K562 (cell line): ENCODE measurements around the gene PPM1L. TPM values are rescaled to one million over a fixed set of nuclear protein-coding genes. Genes with fewer than 3 reads are reported as not detected.

Experiments used
- ATAC-seq: fragments of 200-7000 bp; cut with Tn5 transposase; 3 replicates; pipeline ENCODE4 v1.9.1; 2020; ENCODE audit warnings: moderate library complexity
- BruUV-seq: library from RNA; stranded (reverse); fragments of 400-500 nt; replicated peaks from 2 replicates; lab custom pipeline; 2021; lab: Mats Ljungman, UMichigan
- CTCF ChIA-PET: fragments of 300-600 bp; formaldehyde crosslinking; extraction: SDS; loops from one replicate; lab custom pipeline; 2021; ENCODE audit warnings: low intra/inter-chr PET ratio; lab: Yijun Ruan, JAX
- POLR2A ChIA-PET: fragments of 300-600, 350-650 bp; sonication (Branson Sonifier 250); formaldehyde crosslinking; extraction: SDS; loops from one replicate; lab custom pipeline; 2021; ENCODE audit warnings: antibody characterized with exemption, inconsistent platforms; lab: Yijun Ruan, JAX
- DNase-seq, 4 experiments: peaks; one replicate each; pipeline versions ENCODE4 v3.0.0 to v3.0.0-alpha.2; 2011 to 2018; ENCODE audit warnings: low spot score in 3 of 4, mixed read lengths in 3 of 4; ENCODE audit errors: extremely low read depth in 1 of 4
- FAIRE-seq: peaks from 2 replicates; lab custom pipeline; 2011; peaks lifted over from hg19 to GRCh38; lab: Jason Lieb, UNC
- H2AFZ ChIP-seq: 2 replicates; pipeline ENCODE4 v1.6.0; 2011; ENCODE audit warnings: low read depth, low read length, control low read depth, inconsistent platforms
- H3K27ac ChIP-seq: fragments of 200-600 bp; 3 replicates; pipeline ENCODE4 v1.8.0; 2011; ENCODE audit warnings: low read depth, mild to moderate bottlenecking, control low read depth, inconsistent platforms, low read length, moderate library complexity, mixed read lengths; ENCODE audit errors: extremely low read depth
- H3K27me3 ChIP-seq, 2 experiments: fragments of 300-600 bp in 1 of 2; 2 replicates in 1 of 2; 3 replicates in 1 of 2; pipeline versions ENCODE4 v1.6.0 to v1.8.0; 2011; ENCODE audit warnings: inconsistent platforms in 2 of 2, low read length in 2 of 2, mild to moderate bottlenecking in 1 of 2, mixed read lengths in 1 of 2, moderate library complexity in 1 of 2; ENCODE audit not compliant: control insufficient read depth in 2 of 2, insufficient read depth in 2 of 2
- H3K36me3 ChIP-seq: fragments of 300-600 bp; 3 replicates; pipeline ENCODE4 v1.8.0; 2011; ENCODE audit warnings: mild to moderate bottlenecking, low read length, inconsistent platforms; ENCODE audit not compliant: control insufficient read depth, insufficient read depth
- H3K4me1 ChIP-seq, 2 experiments: fragments of 200-600 bp in 1 of 2; replicated peaks in 1 of 2; 2 replicates in 1 of 2; 3 replicates in 1 of 2; pipeline versions ENCODE4 v1.5.1 to v1.8.0; 2011; ENCODE audit warnings: inconsistent platforms in 2 of 2, low read length in 2 of 2, mild to moderate bottlenecking in 1 of 2, mixed read lengths in 1 of 2, moderate library complexity in 1 of 2; ENCODE audit not compliant: control insufficient read depth in 2 of 2, insufficient read depth in 2 of 2
- H3K4me2 ChIP-seq: 2 replicates; pipeline ENCODE4 v1.6.1; 2011; ENCODE audit warnings: low read length, control low read depth, inconsistent platforms, mixed read lengths; ENCODE audit not compliant: insufficient read depth
- H3K4me3 ChIP-seq: fragments of 200-600 bp; sonication (generic), shearing (Covaris generic); 2 replicates; pipeline ENCODE4 v1.5.1; 2016; ENCODE audit warnings: control low read depth, inconsistent platforms
- H3K79me2 ChIP-seq: fragments of 200-600 bp; 3 replicates; pipeline ENCODE4 v1.8.0; 2011; ENCODE audit warnings: low read length, inconsistent platforms; ENCODE audit not compliant: control insufficient read depth, insufficient read depth
- H3K9ac ChIP-seq, 2 experiments: 2 replicates each; pipeline versions ENCODE4 v1.6.0 to v1.6.1; 2011; ENCODE audit warnings: low read depth in 2 of 2, low read length in 2 of 2, control low read depth in 1 of 2, inconsistent platforms in 1 of 2, mild to moderate bottlenecking in 1 of 2, mixed read lengths in 1 of 2; ENCODE audit not compliant: insufficient read depth in 1 of 2
- H3K9me1 ChIP-seq: one replicate; pipeline ENCODE4 v1.6.0; 2011; ENCODE audit warnings: inconsistent platforms, mild to moderate bottlenecking, low read length, moderate library complexity; ENCODE audit not compliant: control insufficient read depth, insufficient read depth
- H3K9me3 ChIP-seq: replicated peaks from 2 replicates; pipeline ENCODE4 v1.5.1; 2011; ENCODE audit warnings: low read depth, low read length, inconsistent platforms; ENCODE audit not compliant: control insufficient read depth, insufficient read depth
- H4K20me1 ChIP-seq: replicated peaks from 2 replicates; pipeline ENCODE4 v1.6.1; 2011; ENCODE audit warnings: low read length, inconsistent platforms, mixed read lengths; ENCODE audit not compliant: control insufficient read depth, insufficient read depth
- ASH1L ChIP-seq: fragments of 450-650 bp; IDR thresholded peaks from 2 replicates; pipeline ENCODE4 v1.6.1; 2018; ENCODE audit warnings: borderline replicate concordance, mild to moderate bottlenecking, low read depth; ENCODE audit not compliant: partially characterized antibody
- BRD4 ChIP-seq: fragments of 200-600 bp; sonication (generic); IDR thresholded peaks from 2 replicates; pipeline ENCODE4 v1.6.1; 2017; ENCODE audit warnings: inconsistent platforms
- CAMTA2 ChIP-seq: fragments of 250-450 bp; sonication (Bioruptor Pico); conservative IDR thresholded peaks from 2 replicates; pipeline ENCODE4 v1.5.1; 2022
- EP300 ChIP-seq: IDR thresholded peaks from 2 replicates; pipeline ENCODE4 v1.6.1; 2012; ENCODE audit warnings: low read length, improper control_type of control experiment
- FOXM1 ChIP-seq, 2 experiments: fragments of 450-650 bp in 1 of 2; sonication (generic) in 1 of 2; formaldehyde crosslinking in 1 of 2; IDR thresholded peaks; 2 replicates each; pipeline versions ENCODE4 v1.6.1 to v1.9.0; 2017 to 2022; ENCODE audit warnings: low read depth in 2 of 2, mild to moderate bottlenecking in 2 of 2, missing genetic modification reagents in 1 of 2, moderate library complexity in 1 of 2
- HSF4 ChIP-seq: fragments of 250-450 bp; sonication (Bioruptor Pico); IDR thresholded peaks from 2 replicates; pipeline ENCODE4 v2.1.2; 2022; ENCODE audit warnings: mild to moderate bottlenecking, moderate library complexity, borderline replicate concordance
- KLF6 ChIP-seq: fragments of 250-450 bp; sonication (Bioruptor Pico); IDR thresholded peaks from 2 replicates; pipeline ENCODE4 v1.4.0; 2020; ENCODE audit warnings: mild to moderate bottlenecking, moderate library complexity, borderline replicate concordance
- MAZ ChIP-seq, 2 experiments: fragments of 450-650 bp in 1 of 2; sonication (generic) in 1 of 2; formaldehyde crosslinking; IDR thresholded peaks in 1 of 2; conservative IDR thresholded peaks in 1 of 2; 2 replicates each; pipeline versions ENCODE4 v1.4.0 to v1.5.0; 2020; ENCODE audit warnings: mild to moderate bottlenecking in 1 of 2, missing genetic modification reagents in 1 of 2
- RBFOX2 ChIP-seq: fragments of 200-400 bp; formaldehyde crosslinking; IDR thresholded peaks from 2 replicates; pipeline ENCODE4 v1.6.1; 2017; ENCODE audit warnings: low read depth, mild to moderate bottlenecking, low read length, moderate library complexity
- SAFB2 ChIP-seq: fragments of 200-400 bp; formaldehyde crosslinking; IDR thresholded peaks from 2 replicates; pipeline ENCODE4 v1.6.1; 2018; ENCODE audit warnings: borderline replicate concordance, low read length, low read depth, moderate library complexity; ENCODE audit not compliant: severe bottlenecking
- SMARCA4 ChIP-seq: fragments of 450-650 bp; IDR thresholded peaks from 2 replicates; pipeline ENCODE4 v1.6.1; 2016
- SRF ChIP-seq, 2 experiments: fragments of 250-450, 450-650 bp in 1 of 2; sonication (Bioruptor Pico) in 1 of 2; sonication (generic) in 1 of 2; formaldehyde crosslinking; IDR thresholded peaks; 2 replicates each; pipeline versions ENCODE4 v1.5.0 to v1.5.1; 2020 to 2022; ENCODE audit warnings: mild to moderate bottlenecking in 1 of 2, missing genetic modification reagents in 1 of 2
- TOE1 ChIP-seq, 2 experiments: fragments of 450-650 bp in 1 of 2; sonication (generic) in 1 of 2; formaldehyde crosslinking in 1 of 2; IDR thresholded peaks; 2 replicates each; pipeline versions ENCODE4 v1.7.1 to v1.8.0; 2016 to 2022; ENCODE audit warnings: borderline replicate concordance in 2 of 2, mild to moderate bottlenecking in 2 of 2, antibody characterized with exemption in 1 of 2, inconsistent platforms in 1 of 2, low read depth in 1 of 2, missing genetic modification reagents in 1 of 2, moderate library complexity in 1 of 2
- ZNF561 ChIP-seq: fragments of 450-650 bp; formaldehyde crosslinking; conservative IDR thresholded peaks from 2 replicates; pipeline ENCODE4 v1.4.0; 2020; ENCODE audit warnings: mild to moderate bottlenecking, moderate library complexity
- WGBS: fragments of 100-300 bp; shearing (Covaris generic); methylation state at CpG from one replicate; pipeline ENCODE4 v1.1.6; 2016; ENCODE audit warnings: low coverage, mixed read lengths; ENCODE audit not compliant: insufficient coverage; ENCODE audit errors: missing lambda C conversion rate; 5-methylcytosine and 5-hydroxymethylcytosine counted together
- in situ Hi-C: fragments of 300-500 bp; cut with MboI; formaldehyde crosslinking; loops from 4 replicates; pipeline ENCODE4 v1.15.0; 2018; ENCODE audit warnings: inconsistent platforms, mixed read lengths
- intact Hi-C: fragments of 100-400 bp; cut with micrococcal nuclease; formaldehyde crosslinking; loops from 2 replicates; pipeline ENCODE4 v1.14.2; 2022
- polyA plus RNA-seq, 8 experiments: library from polyadenylated mRNA; depleted of rRNA in 4 of 8; stranded (reverse) in 5 of 8; unstranded in 3 of 8; fragments of >200 nt; fragmentation: Nextera tagmentation in 2 of 8; fragmentation: Illumina TruSeq in 1 of 8; extraction: Ambion mirVana in 2 of 8; extraction: Trizol in 1 of 8; gene quantifications; 2 replicates each; pipeline versions ENCODE4 v1.2.1 to v1.2.3, GENCODE V29; 2011 to 2014; ENCODE audit warnings: inconsistent platforms in 1 of 8, missing spikeins in 1 of 8
- total RNA-seq, 7 experiments: library from RNA; depleted of rRNA in 6 of 7; stranded (reverse); fragments of >200 nt in 6 of 7; fragmentation: Illumina TruSeq in 2 of 7; extraction: Trizol in 2 of 7; gene quantifications; 2 replicates each; pipeline versions ENCODE4 v1.2.1 to v1.2.3, GENCODE V29; 2011 to 2021; ENCODE audit warnings: low replicate concordance in 1 of 7
- TF ChIP-seq, protein P1 (sequence below): fragments of 450-650 bp; IDR thresholded peaks from 2 replicates; pipeline ENCODE4 v1.6.1; 2017; ENCODE audit warnings: antibody characterized with exemption
- TF ChIP-seq, protein P2 (sequence below): fragments of 250-450 bp; sonication (Bioruptor Pico); IDR thresholded peaks from 2 replicates; pipeline ENCODE4 v1.5.0; 2021; ENCODE audit warnings: mild to moderate bottlenecking, borderline replicate concordance

Gene PPM1L
- total and polyA plus RNA-seq, 9 of the 15 experiments (the other 6 are each of a cell fraction or from before 2014, with no cell fraction given) = 0.01 to 0.41 (median 0.14) TPM

- TF ChIP-seq EP300 (no peak), KLF6 (CRISPR knock-in tag) (no peak), HSF4 (CRISPR knock-in tag) (no peak), RBFOX2 (no peak), SMARCA4 (no peak), SAFB2 (no peak), CAMTA2 (CRISPR knock-in tag) (no peak), ZNF561 (CRISPR knock-in tag) (no peak), ASH1L (no peak), BRD4 (no peak), MAZ (CRISPR knock-in tag; conservative IDR thresholded peaks at IDR 0.05 in 1 of 2, IDR thresholded peaks at IDR 0.05 in 1 of 2) (no peak), FOXM1 (IDR thresholded peaks at IDR 0.05; ENCODE audit: low read depth) (no peak), FOXM1 (CRISPR knock-in tag; IDR thresholded peaks at IDR 0.05; ENCODE audit: low read depth) (no peak), SRF (CRISPR knock-in tag; IDR thresholded peaks at IDR 0.05) (no peak), TOE1 (IDR thresholded peaks at IDR 0.05; ENCODE audit: borderline replicate concordance) (no peak), TOE1 (CRISPR knock-in tag; IDR thresholded peaks at IDR 0.05; ENCODE audit: borderline replicate concordance, low read depth) (no peak)
- TF ChIP-seq, protein P1, sequence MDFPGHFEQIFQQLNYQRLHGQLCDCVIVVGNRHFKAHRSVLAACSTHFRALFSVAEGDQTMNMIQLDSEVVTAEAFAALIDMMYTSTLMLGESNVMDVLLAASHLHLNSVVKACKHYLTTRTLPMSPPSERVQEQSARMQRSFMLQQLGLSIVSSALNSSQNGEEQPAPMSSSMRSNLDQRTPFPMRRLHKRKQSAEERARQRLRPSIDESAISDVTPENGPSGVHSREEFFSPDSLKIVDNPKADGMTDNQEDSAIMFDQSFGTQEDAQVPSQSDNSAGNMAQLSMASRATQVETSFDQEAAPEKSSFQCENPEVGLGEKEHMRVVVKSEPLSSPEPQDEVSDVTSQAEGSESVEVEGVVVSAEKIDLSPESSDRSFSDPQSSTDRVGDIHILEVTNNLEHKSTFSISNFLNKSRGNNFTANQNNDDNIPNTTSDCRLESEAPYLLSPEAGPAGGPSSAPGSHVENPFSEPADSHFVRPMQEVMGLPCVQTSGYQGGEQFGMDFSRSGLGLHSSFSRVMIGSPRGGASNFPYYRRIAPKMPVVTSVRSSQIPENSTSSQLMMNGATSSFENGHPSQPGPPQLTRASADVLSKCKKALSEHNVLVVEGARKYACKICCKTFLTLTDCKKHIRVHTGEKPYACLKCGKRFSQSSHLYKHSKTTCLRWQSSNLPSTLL = no peak
- TF ChIP-seq, protein P2, sequence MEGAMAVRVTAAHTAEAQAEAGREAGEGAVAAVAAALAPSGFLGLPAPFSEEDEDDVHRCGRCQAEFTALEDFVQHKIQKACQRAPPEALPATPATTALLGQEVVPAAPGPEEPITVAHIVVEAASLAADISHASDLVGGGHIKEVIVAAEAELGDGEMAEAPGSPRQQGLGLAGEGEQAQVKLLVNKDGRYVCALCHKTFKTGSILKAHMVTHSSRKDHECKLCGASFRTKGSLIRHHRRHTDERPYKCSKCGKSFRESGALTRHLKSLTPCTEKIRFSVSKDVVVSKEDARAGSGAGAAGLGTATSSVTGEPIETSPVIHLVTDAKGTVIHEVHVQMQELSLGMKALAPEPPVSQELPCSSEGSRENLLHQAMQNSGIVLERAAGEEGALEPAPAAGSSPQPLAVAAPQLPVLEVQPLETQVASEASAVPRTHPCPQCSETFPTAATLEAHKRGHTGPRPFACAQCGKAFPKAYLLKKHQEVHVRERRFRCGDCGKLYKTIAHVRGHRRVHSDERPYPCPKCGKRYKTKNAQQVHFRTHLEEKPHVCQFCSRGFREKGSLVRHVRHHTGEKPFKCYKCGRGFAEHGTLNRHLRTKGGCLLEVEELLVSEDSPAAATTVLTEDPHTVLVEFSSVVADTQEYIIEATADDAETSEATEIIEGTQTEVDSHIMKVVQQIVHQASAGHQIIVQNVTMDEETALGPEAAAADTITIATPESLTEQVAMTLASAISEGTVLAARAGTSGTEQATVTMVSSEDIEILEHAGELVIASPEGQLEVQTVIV = no peak
- Histone ChIP-seq H4K20me1 (no peaks in the 10 kb centered on the region), H3K9ac (no peak overlapping the region), H3K4me3 (no peak overlapping the region), H3K79me2 (no peaks in the 10 kb centered on the region), H3K9me1 (no peaks in the 10 kb centered on the region), H3K9me3 (no peaks in the 10 kb centered on the region), H3K36me3 (no peaks in the 10 kb centered on the region), H3K4me1 (no peaks in the 10 kb centered on the region), H3K4me2 (no peak overlapping the region), H3K27ac (no peak overlapping the region), H2AFZ (no peak overlapping the region), H3K27me3 (no peaks in the 10 kb centered on the region)
- no TSS peak for BruUV-seq
- intact Hi-C loops = no loop called here
- WGBS = 3% methylated on average over 3 of the region's 3 CpGs
- POLR2A ChIA-PET = no interaction called here
- CTCF ChIA-PET = no interaction called here
- DNase-seq = no peak
- no peak for ATAC-seq
- in situ Hi-C loops = no loop called here
- no peak for FAIRE-seq
Measured at GRCh38 chr3:160831401-160831800, 75.4 kb downstream of the PPM1L start.
